Activated naive CD4-positive, alpha-beta T cell treated with anti-CD3 and anti-CD28 coated beads, Interleukin-2, amount 50 U/mL, for 24 hours (primary cell): ENCODE data around the gene KRT82.

ENCODE experiments used
- H3K27ac Mint-ChIP-seq: one replicate; pipeline ENCODE4 v1.8.0; 2021; ENCODE audit warnings: mild to moderate bottlenecking, mixed read lengths
- H3K27me3 Mint-ChIP-seq: one replicate; pipeline ENCODE4 v1.8.0; 2021; ENCODE audit warnings: mixed read lengths
- H3K36me3 Mint-ChIP-seq: one replicate; pipeline ENCODE4 v1.8.0; 2021; ENCODE audit warnings: mixed read lengths
- H3K4me1 Mint-ChIP-seq: one replicate; pipeline ENCODE4 v1.8.0; 2021; ENCODE audit warnings: mixed read lengths
- H3K4me3 Mint-ChIP-seq: one replicate; pipeline ENCODE4 v1.8.0; 2021; ENCODE audit warnings: mild to moderate bottlenecking, mixed read lengths
- H3K9me3 Mint-ChIP-seq: one replicate; pipeline ENCODE4 v1.8.0; 2021; ENCODE audit warnings: mixed read lengths

The KRT82 gene

DNA sequence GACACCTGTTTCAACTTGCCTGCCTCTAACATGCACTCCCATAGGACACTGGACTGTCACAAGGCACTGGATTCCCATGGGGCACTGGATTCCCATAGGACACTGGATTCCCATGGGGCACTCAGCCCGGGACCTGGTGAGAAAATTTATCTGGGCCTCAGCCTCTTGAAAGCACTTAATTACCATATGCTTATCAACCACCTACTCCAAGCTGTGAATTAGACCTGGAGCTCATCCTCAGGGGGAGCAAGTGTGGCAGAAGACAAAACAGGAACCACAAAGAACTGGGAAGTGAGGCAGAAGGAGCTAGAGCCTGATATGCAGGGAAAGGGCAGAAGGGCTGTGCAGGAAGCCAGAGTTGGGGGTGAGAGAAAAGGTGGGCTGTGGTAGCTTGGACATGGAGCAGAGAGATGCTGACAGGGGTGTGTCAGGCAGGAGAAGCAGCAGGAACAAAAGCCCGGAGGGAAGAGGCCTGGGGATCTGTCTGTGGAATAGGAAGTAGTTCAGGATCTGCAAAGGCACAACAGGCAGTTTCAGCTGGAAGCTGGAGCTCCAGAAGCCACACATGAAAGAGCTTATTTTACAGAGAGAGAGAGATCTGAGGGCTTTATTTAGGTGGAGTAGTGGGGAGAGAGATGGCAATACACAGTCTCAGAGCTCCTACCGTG lies 3.1 kb downstream of the KRT82 start:
- Mint-ChIP-seq H3K27me3 (no peaks in the 10 kb centered on the region), H3K27ac (peak overlapping the region; percentile 25), H3K36me3 (no peaks in the 10 kb centered on the region), H3K9me3 (no peaks in the 10 kb centered on the region), H3K4me1 (no peaks in the 10 kb centered on the region), H3K4me3 (no peak overlapping the region)

DNA sequence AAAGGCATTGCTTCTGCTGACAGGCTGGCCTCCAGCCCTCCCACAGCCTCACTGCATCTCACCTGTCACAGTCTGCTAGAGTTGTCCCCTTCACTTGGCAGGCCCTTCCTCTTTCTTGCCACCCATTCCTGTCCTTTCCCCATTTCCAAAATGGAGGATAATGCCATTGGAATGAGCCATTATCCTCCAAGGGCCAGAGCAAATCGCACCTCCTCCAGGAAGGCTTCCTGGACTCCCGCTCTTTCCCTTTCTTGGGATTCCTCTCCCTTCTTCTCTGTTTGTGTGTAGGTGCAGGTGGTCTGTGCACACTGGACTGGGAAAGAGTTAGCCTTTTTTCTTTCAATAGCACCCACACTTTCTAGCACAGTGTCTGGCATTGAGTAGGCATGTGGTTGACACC lies 3.8 kb downstream of the KRT82 start:
- no peak overlapping the region for H3K4me3 Mint-ChIP-seq
- H3K36me3 Mint-ChIP-seq, result no peaks in the 10 kb centered on the region
- H3K27me3 Mint-ChIP-seq, result no peaks in the 10 kb centered on the region
- H3K4me1 Mint-ChIP-seq, result no peaks in the 10 kb centered on the region
- H3K9me3 Mint-ChIP-seq, result no peaks in the 10 kb centered on the region
- no peak overlapping the region for H3K27ac Mint-ChIP-seq

DNA sequence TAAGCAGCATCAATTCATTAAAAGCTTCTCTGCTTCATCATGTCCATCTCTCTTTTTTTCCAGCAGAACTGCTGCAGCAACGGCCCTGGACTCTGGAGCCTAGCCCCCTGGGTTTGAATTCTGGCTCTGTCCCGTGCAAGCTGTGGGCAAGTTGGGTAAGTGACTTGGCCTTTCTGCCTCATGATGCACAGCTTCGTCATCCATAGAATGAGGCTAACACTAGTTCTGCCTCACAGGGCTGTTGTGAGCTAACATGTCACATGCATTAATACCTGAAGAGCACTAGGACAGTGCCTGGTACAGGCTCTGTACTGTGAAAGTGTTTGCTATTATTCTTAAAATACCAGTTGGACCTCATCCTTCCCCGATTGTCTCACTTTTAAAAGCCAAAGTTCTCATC lies 4.2 kb downstream of the KRT82 start:
- no peak overlapping the region for H3K4me3 Mint-ChIP-seq
- no peaks in the 10 kb centered on the region for H3K36me3 Mint-ChIP-seq
- H3K9me3 Mint-ChIP-seq, result no peaks in the 10 kb centered on the region
- no peaks in the 10 kb centered on the region for H3K27me3 Mint-ChIP-seq
- H3K4me1 Mint-ChIP-seq, result no peaks in the 10 kb centered on the region
- no peak overlapping the region for H3K27ac Mint-ChIP-seq

DNA sequence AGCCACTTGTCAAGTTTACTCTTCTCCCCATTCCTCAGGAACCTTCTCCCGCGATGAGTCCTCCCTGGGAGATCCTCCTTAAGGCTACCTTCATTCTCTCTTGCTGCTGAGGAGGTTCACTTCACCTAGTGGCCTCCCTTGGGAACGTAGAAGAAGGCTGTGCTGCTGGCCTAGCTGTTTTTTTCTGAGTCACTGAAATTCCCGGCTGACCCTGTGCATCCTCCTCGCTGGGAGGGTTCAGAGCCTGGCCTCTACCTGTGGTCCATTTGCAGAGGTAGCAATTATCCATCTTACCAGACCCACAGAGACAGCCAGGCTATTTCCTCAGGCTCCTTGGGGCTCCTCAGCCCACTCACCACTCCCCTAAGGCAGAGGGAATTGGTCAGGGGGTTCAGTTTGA lies 4.6 kb downstream of the KRT82 start:
- no peaks in the 10 kb centered on the region for H3K9me3 Mint-ChIP-seq
- no peaks in the 10 kb centered on the region for H3K27me3 Mint-ChIP-seq
- no peaks in the 10 kb centered on the region for H3K4me1 Mint-ChIP-seq
- H3K36me3 Mint-ChIP-seq, result no peaks in the 10 kb centered on the region
- H3K4me3 Mint-ChIP-seq, result no peak overlapping the region
- no peak overlapping the region for H3K27ac Mint-ChIP-seq

DNA sequence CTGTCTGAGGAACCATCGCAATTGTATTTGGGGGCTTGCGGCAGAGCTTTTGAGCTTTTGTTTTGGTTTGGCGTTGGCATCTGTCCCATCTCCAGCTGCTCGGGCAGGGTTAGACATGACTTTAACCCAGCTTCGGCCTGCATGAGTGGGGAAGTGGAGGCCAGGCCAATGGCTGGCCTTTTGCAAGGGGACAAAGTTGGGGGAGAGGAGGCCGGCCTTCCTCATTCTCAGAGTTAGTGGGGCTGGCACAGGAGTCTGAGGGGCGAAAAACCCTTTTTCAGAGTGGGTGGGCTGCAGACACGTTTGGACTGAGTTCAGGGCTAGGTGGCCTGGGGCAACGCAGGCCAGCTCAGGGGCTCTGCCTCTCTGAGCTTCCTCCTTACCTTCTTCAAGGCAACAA lies 5.2 kb downstream of the KRT82 start:
- H3K4me3 Mint-ChIP-seq, result no peak overlapping the region
- H3K9me3 Mint-ChIP-seq, result no peaks in the 10 kb centered on the region
- no peaks in the 10 kb centered on the region for H3K27me3 Mint-ChIP-seq
- H3K36me3 Mint-ChIP-seq, result no peaks in the 10 kb centered on the region
- no peaks in the 10 kb centered on the region for H3K4me1 Mint-ChIP-seq
- no peak overlapping the region for H3K27ac Mint-ChIP-seq

DNA sequence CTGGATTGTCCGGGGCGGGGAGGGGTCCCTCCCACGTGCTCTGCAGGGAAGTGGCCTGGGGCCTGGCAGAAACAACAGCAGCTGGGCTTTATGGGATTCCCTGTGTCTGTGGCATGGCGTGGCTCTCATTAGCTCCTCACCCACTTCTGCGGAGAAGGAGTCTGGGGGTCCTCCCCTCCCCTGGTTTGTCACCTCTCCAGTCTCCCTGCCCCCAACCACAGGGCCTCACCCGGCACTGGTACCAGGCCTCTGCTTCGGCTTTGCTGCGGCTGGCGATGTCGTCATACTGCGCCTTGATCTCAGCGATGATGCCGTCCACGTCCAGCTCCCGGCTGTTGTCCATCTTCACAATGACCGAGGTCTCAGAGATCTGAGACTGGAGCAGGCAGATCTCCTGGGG lies 6.4 kb downstream of the KRT82 start:
- H3K27me3 Mint-ChIP-seq, result no peaks in the 10 kb centered on the region
- H3K36me3 Mint-ChIP-seq, result no peaks in the 10 kb centered on the region
- H3K4me1 Mint-ChIP-seq, result no peaks in the 10 kb centered on the region

DNA sequence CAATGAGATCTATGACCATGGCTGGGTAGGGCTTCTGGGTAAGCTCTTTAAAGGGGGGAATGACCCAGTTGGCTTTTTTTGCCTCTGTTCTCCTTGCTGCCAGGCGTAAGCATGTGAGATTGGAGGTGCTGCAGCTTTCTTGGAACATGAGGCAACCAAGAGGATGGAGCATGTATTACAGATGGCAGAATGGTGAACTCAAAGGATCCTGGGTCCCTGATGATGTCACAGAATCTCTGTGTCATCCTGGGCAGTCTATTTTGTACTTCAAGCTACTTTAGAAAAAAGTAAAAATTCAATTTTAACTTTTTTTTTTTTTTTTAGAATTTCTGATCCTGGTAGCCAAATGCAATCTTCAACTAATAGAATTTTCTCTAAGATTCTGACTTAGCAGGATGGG lies 8.0 kb downstream of the KRT82 start:
- Mint-ChIP-seq H3K9me3 (no peaks in the 10 kb centered on the region), H3K36me3 (no peaks in the 10 kb centered on the region), H3K4me1 (no peaks in the 10 kb centered on the region), H3K27me3 (no peaks in the 10 kb centered on the region), H3K27ac (no peak overlapping the region), H3K4me3 (no peak overlapping the region)

More for the DNA sequence above, 6.4 kb downstream of the KRT82 start:
- no peak overlapping the region for H3K4me3 Mint-ChIP-seq
- no peaks in the 10 kb centered on the region for H3K9me3 Mint-ChIP-seq
- no peak overlapping the region for H3K27ac Mint-ChIP-seq

DNA sequence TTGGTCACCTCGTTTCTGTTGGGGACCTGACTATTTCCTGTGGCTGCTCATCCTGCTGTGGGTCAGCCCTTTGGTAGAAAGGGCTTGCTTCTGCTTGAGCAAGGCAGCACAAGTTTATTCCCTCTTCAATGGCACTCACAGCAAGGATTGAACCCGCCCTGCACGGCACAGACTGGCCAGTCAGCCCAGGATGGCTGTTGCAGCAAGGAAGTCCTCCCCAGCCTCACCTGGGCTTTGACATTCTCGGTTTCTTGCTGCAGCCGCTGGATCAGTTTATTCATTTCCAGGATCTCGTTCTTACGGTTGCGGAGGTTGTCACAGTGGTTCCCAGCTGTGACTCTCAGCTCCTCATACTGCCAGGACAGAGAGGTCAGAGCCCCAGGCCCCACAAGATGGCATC lies 9.5 kb downstream of the KRT82 start:
- H3K4me1 Mint-ChIP-seq, result no peaks in the 10 kb centered on the region
- H3K27me3 Mint-ChIP-seq, result no peaks in the 10 kb centered on the region
- no peaks in the 10 kb centered on the region for H3K9me3 Mint-ChIP-seq
- H3K36me3 Mint-ChIP-seq, result no peaks in the 10 kb centered on the region
- no peak overlapping the region for H3K4me3 Mint-ChIP-seq
- no peak overlapping the region for H3K27ac Mint-ChIP-seq

DNA sequence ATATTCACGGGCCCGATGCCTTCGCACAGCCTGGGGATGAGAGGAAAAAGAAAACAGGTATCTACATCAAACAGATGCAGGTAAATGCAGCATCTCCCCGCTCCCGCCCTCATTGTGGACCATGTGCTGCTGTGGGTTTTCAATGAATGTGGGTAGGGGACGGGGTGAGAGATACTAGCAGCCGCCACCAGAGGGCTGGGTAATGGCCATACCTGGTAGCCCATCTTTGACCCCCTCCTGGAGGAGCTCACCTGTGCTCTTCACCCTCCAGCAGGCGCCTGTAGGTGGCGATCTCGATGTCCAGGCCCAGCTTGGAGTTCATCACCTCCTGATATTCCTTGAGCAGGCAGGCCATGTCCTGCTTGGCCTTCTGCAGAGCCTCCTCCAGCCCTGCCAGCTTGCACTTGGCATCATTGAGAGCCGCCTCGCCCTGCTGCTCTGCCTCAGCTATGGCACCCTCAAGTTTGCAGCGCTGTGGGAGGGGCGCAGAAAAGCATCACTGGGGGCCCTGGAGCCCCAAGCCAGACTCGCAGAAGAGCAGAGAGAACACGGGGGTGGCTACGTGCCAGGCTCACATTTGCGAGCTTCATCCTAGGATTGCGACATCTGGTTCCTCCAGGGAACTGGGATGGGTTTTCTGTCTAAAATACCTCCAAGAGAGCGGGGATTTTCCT lies 10.2 kb downstream of the KRT82 start:
- Mint-ChIP-seq H3K36me3 (no peaks in the 10 kb centered on the region), H3K27ac (peak overlapping the region; percentile 11), H3K9me3 (no peaks in the 10 kb centered on the region), H3K27me3 (no peaks in the 10 kb centered on the region), H3K4me1 (no peaks in the 10 kb centered on the region), H3K4me3 (no peak overlapping the region)

DNA sequence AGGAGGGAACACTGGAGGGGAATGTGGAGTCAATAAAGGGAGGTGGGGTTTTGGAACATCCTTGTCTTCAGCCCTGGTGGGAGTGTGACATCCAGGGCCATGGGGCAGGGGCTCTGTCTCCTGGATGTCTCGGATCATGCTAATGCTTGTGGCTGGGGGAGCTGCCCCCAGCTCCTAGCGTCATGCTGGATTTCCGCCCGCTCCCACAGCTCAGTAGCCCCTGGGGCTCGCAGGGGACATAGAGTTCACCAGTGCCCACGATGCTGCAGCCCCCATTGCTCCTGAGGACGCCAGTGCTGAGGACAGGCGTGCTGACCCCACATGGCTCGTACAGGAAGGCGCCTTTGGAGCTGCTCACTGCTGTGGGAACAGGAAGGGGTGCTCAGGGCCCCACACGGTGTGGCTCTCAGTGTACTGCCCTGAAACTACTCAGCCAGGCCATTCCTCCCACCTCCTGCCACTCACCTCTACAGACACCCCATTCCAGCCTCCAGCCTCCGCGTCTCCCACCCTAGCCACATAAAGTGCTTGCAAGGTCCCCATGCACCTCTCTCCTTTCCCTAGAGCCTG lies 11.2 kb downstream of the KRT82 start:
- Mint-ChIP-seq H3K4me1 (no peaks in the 10 kb centered on the region), H3K27me3 (no peaks in the 10 kb centered on the region), H3K27ac (no peak overlapping the region), H3K4me3 (no peak overlapping the region), H3K9me3 (no peaks in the 10 kb centered on the region), H3K36me3 (no peaks in the 10 kb centered on the region)

DNA sequence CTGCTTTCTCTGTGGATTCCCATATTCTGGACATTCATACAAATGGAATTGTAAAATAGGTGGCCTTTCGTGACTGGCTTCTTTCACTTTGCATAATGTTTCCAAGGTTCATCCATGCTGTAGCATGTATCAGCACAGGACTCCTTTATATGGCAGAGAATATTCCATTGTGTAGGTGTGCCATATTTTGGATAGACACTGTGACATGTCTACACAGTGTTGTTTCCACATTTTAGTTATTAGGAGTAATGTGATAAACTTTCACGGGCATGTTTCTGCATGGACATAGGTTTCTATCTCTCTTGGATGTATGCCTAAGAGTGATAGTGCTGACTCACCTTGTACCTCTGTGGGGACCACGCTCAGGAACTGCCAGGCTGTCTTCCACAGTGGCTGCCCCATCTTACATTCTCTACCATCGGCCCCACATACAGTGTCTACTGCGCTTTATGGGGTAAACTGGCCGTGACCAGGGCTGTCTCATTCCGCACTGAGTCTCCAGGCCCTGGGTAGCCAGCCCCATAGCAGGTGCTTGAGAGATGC lies 13.6 kb downstream of the KRT82 start:
- H3K27ac Mint-ChIP-seq, result no peak overlapping the region
- H3K4me3 Mint-ChIP-seq, result no peak overlapping the region
- no peaks in the 10 kb centered on the region for H3K27me3 Mint-ChIP-seq
- no peaks in the 10 kb centered on the region for H3K4me1 Mint-ChIP-seq
- no peaks in the 10 kb centered on the region for H3K36me3 Mint-ChIP-seq
- no peaks in the 10 kb centered on the region for H3K9me3 Mint-ChIP-seq

DNA sequence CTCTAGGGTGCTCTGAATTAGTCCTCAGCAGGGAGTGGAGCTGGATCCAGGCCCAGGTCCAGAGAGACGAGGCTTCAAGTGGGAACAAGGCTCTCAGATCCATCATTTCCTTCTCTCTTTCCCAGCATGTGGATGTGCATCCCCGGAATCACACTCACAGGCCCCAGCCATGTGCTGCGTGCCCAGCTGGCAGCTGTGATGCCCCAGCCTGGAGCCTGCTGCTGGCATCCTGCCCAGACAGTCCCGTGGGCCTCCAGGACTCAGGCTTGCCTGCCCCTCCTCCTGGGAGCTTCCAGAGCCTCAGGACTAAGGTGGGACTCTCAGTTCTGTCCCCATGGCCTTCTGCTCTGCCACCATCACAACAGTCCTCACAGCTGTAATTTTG lies 14.5 kb downstream of the KRT82 start:
- Mint-ChIP-seq H3K27ac (no peak overlapping the region), H3K4me3 (no peak overlapping the region), H3K27me3 (no peaks in the 10 kb centered on the region), H3K4me1 (no peaks in the 10 kb centered on the region), H3K36me3 (no peaks in the 10 kb centered on the region), H3K9me3 (no peaks in the 10 kb centered on the region)

DNA sequence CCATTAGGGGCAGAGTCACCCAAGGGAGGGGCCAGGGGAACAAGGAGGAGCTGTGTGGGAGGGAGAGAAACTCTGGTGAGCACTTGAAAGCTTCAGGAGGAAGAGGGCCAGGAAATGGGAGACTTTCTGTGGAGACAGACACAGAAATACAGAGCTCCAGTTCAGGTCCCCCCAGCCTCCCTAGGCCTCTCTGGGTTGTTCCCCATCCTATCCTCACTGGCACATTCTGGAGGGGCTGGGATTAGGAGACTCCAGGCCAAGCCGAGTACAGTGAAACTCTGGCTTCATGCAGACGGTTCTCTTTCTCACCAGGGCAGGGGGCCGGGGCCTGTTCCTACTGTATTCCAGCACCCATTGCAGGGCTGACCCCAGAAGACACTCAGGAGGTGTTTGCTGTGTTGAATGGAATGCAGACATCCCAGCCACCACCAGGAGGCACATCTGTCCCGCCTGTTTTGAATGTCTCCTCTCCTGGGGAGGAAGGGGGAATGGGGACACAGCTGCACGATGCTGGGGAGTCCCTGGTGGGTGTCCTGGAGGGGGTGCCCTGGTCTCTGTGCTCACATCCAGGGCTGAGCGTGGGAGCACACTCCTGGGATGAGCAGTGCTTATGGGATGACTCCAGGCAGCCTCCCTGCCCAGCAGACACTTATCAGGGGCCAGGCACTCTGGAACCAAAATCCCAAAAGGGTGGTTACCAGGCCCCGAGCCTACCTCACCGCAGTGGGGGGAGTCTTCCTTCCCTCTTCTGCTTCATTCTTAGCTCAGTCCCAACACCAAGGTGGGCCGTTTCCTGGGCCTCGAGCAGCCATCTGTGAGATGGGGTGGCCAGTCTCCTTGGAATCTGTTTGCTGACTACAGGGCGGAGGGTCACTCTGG lies 15.2 kb downstream of the KRT82 start:
- no peak overlapping the region for H3K27ac Mint-ChIP-seq
- H3K4me1 Mint-ChIP-seq, result no peaks in the 10 kb centered on the region
- H3K36me3 Mint-ChIP-seq, result no peaks in the 10 kb centered on the region
- no peak overlapping the region for H3K4me3 Mint-ChIP-seq
- no peaks in the 10 kb centered on the region for H3K9me3 Mint-ChIP-seq
- no peaks in the 10 kb centered on the region for H3K27me3 Mint-ChIP-seq

DNA sequence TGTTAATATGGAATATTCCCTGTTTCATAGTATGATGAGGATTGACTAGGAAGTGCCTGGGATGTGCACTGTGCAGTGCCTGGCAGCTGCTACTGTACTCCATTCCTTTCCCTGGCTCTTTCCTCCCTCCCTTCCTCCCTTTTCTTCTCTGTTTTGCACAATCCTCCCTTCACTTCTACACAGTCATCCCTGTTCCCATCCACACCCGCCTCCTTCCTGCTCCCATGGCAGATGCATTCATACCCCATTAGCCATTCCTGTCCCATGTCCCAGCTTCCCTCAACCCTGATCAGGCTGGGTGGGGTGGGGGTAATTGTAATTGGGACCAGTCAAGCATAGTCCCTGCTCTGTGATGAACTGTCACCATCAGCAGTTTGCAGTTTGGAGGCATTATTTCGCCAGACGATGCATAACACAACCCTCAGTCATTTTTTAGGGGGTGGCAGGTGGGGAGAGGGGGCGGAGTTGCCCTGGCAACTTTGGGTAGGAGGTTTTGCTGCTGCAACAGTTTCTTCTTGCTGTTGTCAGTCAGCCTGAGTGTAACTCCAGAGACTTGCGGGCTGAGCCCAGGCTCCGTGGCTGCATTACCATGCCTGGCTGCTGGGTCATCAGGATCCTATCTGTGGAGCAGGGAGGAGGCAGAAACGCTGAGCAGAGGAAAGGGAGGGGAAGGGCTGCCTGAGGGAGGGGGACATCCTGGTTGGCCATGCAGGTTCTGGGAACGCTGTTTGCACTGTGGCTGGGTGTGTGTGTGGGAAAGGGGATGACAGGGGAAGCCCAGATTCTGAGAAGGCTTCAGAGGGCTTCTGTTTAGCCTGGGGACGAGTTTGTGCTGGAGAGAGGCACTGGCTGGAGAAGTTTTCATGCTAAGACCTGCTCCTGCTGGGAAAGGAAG lies 16.6 kb downstream of the KRT82 start:
- no peaks in the 10 kb centered on the region for H3K4me1 Mint-ChIP-seq
- H3K27ac Mint-ChIP-seq, result no peak overlapping the region
- no peaks in the 10 kb centered on the region for H3K36me3 Mint-ChIP-seq
- H3K9me3 Mint-ChIP-seq, result no peaks in the 10 kb centered on the region
- H3K27me3 Mint-ChIP-seq, result no peaks in the 10 kb centered on the region
- no peak overlapping the region for H3K4me3 Mint-ChIP-seq

DNA sequence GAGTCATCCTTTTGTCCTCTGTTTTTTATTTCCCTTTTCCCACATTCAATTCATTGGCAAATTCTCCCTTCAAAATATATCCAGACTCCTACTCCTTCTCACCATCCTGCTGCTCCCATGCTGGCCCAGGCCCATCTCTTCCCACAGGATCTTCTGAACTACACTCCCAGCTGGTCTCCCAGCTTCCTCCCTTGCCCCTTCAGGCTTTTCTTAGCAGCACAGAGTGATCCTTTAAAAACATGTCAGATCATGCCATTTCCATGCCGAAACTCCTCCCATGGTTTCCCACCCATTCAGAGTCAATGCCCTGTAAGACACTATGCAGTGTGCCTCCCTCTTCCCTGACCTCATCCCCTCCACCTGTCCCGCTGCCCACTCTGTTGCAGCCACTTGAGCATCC lies 18.3 kb downstream of the KRT82 start:
- H3K27me3 Mint-ChIP-seq, result no peaks in the 10 kb centered on the region

More for the DNA sequence above, 18.3 kb downstream of the KRT82 start:
- Mint-ChIP-seq H3K4me1 (peaks cover 4% of the 10 kb centered on the region), H3K27ac (no peak overlapping the region), H3K36me3 (no peaks in the 10 kb centered on the region), H3K4me3 (no peak overlapping the region), H3K9me3 (no peaks in the 10 kb centered on the region)
